ENCODE data around the gene WDR17.

The WDR17 gene

GRCh38 chr4:176102414-176103063 is 36.9 kb downstream of the WDR17 start:
- DNase-seq: no peak

GRCh38 chr4:176107695-176108094 is 42.1 kb downstream of the WDR17 start:
- DNase-seq: no peak

- no peak for DNase-seq
Measured at GRCh38 chr4:176123710-176124407, 58.2 kb downstream of the WDR17 start.

GRCh38 chr4:176125063-176125462 is 59.4 kb downstream of the WDR17 start:
- no peak for DNase-seq

GRCh38 chr4:176134670-176135069 is 69.0 kb downstream of the WDR17 start:
- no peak for DNase-seq

DNA sequence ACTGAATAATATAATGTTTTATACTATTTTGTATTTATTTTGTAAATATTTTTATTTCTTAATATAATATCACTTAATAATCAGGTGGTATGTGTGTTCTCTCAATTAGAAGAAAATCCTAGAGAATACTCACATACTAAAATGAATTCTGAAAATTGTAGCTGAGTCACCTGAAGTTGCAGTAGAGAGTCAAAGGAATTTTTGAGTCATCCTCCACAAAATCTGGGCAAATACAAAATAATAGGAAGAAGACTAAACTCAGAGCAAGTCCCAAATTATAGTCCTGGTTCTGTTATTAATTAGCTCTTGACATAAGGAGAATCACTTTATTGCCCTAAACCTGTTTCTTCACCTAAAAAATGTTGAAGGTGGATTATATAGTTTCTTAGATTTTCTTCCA is 72.0 kb downstream of the WDR17 start:
- DNase-seq: no peak

GRCh38 chr4:176139518-176139917 is 73.9 kb downstream of the WDR17 start:
- DNase-seq: no peak

DNA sequence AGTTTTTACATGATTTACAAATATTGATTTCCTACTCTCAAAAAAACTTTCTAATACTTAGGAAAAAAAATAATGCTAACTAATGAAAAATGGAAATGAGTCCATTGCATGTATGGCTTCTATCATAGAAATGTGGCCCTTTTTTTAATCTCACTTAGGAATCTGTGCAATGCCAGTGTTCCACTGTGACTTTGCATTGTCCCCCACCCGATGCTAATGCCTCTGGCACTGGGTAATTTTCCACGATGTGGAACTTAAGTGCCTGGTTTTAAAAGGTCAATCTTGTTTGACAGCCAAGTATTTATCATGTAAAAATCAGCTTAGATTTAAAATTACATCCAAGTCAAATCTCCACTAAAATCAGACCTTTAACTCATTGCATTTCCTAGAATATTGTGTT is 76.6 kb downstream of the WDR17 start:
- DNase-seq: no peak

DNA sequence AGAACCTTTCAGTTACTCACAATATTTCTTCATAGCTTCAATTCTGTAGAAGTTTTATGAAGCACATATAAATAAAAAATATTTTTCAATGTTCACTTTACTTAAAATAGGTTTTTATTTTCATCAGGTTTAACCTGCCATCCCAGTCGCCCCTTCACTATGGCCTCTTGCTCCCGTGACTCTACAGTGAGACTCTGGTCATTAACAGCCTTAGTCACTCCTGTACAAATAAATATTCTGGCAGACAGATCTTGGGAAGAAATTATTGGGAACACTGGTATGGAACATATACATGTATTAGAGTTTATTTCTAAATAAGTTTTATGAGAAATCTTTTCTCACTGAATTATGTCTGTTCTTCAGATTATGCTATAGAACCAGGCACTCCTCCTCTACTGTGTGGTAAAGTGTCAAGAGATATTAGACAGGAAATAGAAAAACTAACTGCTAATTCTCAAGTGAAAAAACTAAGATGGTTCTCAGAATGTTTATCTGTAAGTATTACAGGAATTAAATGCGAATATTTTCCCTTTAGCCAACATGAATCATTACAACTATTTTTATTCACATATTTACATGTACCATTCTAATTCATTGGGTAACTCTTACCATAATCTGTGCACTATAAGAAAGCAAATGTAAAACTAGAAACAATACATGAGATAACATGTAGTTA is 84.2 kb downstream of the WDR17 start:
- no peak for DNase-seq

GRCh38 chr4:176150356-176150682 is 84.7 kb downstream of the WDR17 start:
- DNase-seq: no peak

DNA sequence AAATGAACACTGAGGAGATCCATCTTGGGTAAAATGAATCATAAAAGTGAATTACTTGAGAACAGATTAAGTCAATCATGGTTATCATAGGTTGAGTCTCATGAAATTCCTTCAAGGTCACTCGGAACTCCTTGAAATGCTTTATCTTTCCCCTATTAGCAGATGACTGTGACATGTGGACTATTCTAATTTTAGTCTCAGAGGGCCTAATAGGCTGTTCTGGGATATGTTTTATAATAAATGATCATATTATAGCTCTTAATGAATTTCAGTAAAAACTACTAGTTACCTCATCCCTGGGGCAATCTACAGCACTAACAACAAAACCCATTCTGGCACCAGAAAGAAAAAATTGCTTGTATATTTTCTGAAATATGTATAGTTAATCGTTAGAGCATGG is 85.1 kb downstream of the WDR17 start:
- no peak for DNase-seq

GRCh38 chr4:176153124-176153523 is 87.5 kb downstream of the WDR17 start:
- no peak for DNase-seq

GRCh38 chr4:176156656-176157055 is 91.0 kb downstream of the WDR17 start:
- no peak for DNase-seq

GRCh38 chr4:176163041-176163440 is 97.4 kb downstream of the WDR17 start:
- DNase-seq: no peak

DNA sequence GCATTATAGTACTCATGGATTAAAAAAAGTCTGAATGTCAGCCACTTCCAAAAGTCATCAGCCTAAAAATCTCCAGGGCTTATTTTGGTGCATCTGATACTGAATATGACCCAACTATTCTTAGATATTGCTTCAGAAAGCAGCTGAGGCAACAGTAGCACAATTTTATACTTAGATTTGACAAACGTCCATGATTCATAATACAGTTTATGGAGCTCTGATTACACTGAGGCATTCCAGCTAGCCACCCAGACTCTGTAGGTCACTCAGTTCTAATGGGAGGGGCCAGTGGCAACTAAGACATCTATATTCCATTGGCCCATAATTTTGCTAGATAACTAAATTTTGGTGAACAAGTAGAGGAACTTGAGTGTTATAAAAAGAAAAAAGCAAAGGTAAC is 119.4 kb downstream of the WDR17 start:
- no peak for DNase-seq

DNA sequence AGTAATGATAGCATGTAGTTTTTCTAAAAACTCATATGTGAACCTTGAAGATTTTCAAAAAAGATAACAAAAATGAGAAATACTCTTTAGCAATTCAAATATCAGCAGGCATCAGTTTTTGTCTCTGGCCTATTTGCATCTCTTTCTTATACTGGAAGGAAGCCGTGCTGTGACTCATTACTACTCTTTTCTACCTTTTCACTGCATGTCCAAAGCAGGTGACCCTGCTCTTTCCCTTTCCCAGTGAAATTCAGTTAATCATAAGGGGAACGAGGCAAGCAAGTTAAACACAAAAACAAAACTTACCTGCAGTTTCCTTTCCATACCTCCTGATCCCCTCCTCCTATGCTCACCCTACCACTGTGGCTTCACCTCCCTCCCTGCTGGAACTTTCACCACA is 120.4 kb downstream of the WDR17 start:
- DNase-seq: no peak

DNA sequence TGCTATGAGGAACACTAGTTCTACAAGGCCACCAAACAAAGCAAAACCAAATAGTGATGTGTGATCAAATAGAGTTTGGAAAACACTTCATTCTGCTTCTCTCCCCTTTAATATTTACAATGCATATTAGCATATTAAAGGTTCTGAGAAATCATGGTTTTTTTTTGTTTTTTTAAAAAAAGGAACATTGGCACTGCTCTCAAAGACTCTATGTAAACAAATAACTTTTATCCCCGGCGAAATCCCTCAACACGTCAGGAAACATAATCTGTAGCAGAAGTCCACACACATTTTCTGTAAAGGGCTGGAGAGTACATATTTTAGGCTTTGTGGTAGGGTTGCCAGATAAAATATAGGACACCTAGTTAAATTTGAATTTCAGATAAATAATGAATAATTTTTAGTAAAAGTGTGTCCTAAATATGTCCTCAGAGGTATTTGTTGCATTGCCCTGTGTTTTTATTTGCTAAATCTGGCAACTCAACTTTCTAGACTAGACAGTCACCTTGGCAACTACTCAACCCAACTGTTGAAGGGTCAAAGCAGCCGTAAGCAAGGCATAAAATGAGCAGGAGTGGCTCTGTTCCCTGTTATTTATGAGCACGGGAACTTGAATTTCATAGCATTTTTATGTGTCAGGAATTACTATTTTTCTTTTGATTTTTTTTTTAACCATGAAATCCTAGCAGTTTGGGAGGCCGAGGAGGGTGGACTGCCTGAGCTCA is 121.2 kb downstream of the WDR17 start:
- DNase-seq: no peak

DNA sequence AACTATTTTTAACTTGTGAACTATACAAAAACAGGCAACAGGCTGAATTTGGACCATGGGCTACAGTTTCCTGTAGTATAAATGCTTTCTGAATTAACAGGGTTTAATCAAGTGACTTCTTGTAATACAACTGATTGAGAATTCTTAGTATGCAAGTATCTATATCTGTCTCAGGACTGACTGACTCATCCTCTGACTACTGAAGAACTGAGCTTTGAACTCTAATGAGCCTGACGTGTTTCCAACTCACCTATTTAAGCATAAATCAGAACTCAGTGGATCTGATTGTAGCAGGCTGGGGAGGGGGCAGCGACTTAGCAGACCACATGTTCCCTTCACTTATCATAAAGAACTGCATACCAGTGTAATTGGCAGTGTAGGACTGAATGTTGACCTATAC is 122.0 kb downstream of the WDR17 start:
- DNase-seq: no peak

GRCh38 chr4:176188654-176189053 is 123.0 kb downstream of the WDR17 start:
- no peak for DNase-seq

DNA sequence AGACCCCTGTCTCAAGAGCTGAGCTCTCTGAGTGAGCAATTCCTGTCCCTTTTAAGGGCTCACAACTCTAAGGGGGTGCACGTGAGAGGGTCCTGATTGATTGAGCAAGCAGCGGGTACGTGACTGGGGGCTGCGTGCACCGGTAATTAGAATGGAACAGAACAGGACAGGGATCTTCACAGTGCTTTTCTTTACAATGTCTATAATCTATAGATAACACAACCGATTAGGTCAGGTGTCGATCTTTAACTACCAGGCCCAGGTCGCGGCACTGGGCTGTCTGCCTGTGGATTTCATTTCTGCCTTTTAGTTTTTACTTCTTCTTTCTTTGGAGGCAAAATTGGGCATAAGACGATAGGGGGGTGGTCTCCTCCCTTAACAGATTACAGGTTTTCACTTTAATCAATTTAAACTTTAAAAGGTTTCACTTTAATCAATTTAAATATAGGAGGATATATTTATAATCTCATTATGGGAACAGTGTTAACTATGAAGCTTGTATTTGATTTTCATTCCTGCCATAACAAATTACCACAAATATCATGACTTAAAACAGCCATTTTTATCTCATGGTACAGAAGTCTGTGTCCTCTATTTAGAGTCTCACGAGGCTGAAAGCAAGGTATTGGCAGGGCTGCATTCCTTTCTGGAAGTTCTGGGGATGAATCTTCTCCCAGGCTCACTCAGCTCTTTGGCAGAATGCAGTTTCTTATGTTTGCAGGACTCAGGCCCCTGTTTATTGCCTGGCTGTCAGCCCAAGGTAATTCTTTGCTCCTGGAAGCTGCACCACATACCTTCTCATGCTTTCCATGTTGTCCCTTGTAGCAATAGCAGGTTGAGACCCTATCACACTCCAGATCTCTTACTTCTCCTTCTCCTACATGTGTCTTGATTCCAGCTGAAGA is 124.5 kb downstream of the WDR17 start:
- no peak for DNase-seq

- peak; percentile 1 for DNase-seq
Measured at GRCh38 chr4:176191974-176192373, 126.3 kb downstream of the WDR17 start.

- DNase-seq: no peak
Measured at GRCh38 chr4:176193126-176193525, 127.5 kb downstream of the WDR17 start.

DNA sequence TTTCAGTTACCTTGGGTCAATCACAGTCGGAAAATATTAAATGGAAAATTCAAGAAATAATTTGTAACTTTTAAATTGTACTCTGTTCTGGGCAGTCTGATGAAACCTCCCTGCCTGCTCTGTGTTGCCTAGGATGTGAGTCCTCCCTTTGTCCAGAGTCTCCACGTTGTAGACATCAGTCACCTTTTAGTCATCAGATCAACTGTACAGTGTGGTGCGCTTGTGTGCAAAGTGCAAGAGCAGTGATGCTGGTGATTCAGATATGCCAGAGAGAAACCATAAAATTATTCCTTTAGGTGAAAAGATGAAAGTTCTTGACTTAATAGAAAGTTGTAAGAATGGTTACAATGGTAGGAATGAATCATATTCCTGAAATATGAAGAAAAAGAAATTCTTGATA is 128.3 kb downstream of the WDR17 start:
- DNase-seq: no peak

Measured in NCI-H524 treated with DMSO at 0.1 percent for 48 hours (cell line).